GM12878 (cell line): Measurements from ENCODE around the gene LHX2. TPM values are rescaled to one million over a fixed set of nuclear protein-coding genes. Genes with fewer than 3 reads are reported as not detected.

Experiments
- ATAC-seq: fragments of 200-7000 bp; cut with Tn5 transposase; 3 replicates; pipeline ENCODE4 v1.9.1; 2020; ENCODE audit warnings: mild to moderate bottlenecking, moderate library complexity
- BruUV-seq: library from RNA; stranded (reverse); fragments of 400-500 nt; replicated peaks from 2 replicates; lab custom pipeline; 2021; lab: Mats Ljungman, UMichigan
- CTCF ChIA-PET: fragments of 300-600 bp; sonication (Branson Sonifier 250); formaldehyde crosslinking; extraction: SDS; loops from one replicate; lab custom pipeline; 2021; ENCODE audit warnings: inconsistent platforms; lab: Yijun Ruan, JAX
- POLR2A ChIA-PET: fragments of 350-600 bp; formaldehyde crosslinking; extraction: SDS; loops from one replicate; lab custom pipeline; 2021; ENCODE audit warnings: inconsistent platforms; lab: Charles Lee
- RAD21 ChIA-PET: fragments of 300-600 bp; sonication (Branson Sonifier 250); formaldehyde crosslinking; loops from one replicate; lab custom pipeline; 2023; ENCODE audit warnings: antibody characterized with exemption; ENCODE audit not compliant: unreplicated experiment; lab: Charles Lee
- SMC1A ChIA-PET: fragments of 300-600 bp; sonication (Branson Sonifier 250); formaldehyde crosslinking; loops from one replicate; lab custom pipeline; 2023; ENCODE audit not compliant: unreplicated experiment, uncharacterized antibody; lab: Charles Lee
- DNase-seq: peaks from one replicate; pipeline ENCODE4 v3.0.0-alpha.2; 2011; ENCODE audit warnings: low read depth, low spot score
- FAIRE-seq: peaks from 3 replicates; lab custom pipeline; 2011; peaks lifted over from hg19 to GRCh38; lab: Jason Lieb, UNC
- H2AFZ ChIP-seq: 2 replicates; pipeline ENCODE4 v1.6.0; 2011; ENCODE audit warnings: low read depth, low read length, control low read depth; ENCODE audit not compliant: control insufficient read depth
- H3K27ac ChIP-seq: 2 replicates; pipeline ENCODE4 v1.5.1; 2011; ENCODE audit warnings: control low read depth; ENCODE audit not compliant: control insufficient read depth, insufficient read depth
- H3K27me3 ChIP-seq, 2 experiments: replicated peaks in 1 of 2; 2 replicates each; pipeline versions ENCODE4 v1.6.0 to v1.6.1; 2011; ENCODE audit warnings: low read length in 1 of 2; ENCODE audit not compliant: control insufficient read depth in 2 of 2, insufficient read depth in 2 of 2
- H3K36me3 ChIP-seq, 2 experiments: 2 replicates each; pipeline ENCODE4 v1.5.1; 2011; ENCODE audit warnings: low read length in 1 of 2; ENCODE audit not compliant: control insufficient read depth in 2 of 2, insufficient read depth in 2 of 2
- H3K4me1 ChIP-seq: 2 replicates; pipeline ENCODE4 v1.6.1; 2011; ENCODE audit warnings: mild to moderate bottlenecking, low read length, moderate library complexity, mixed read lengths; ENCODE audit not compliant: control insufficient read depth, insufficient read depth
- H3K4me2 ChIP-seq: 2 replicates; pipeline ENCODE4 v1.6.0; 2011; ENCODE audit warnings: control low read depth; ENCODE audit not compliant: control insufficient read depth, insufficient read depth
- H3K4me3 ChIP-seq: fragments of 200-600 bp; sonication (generic); 2 replicates; pipeline ENCODE4 v1.5.1; 2016
- H3K79me2 ChIP-seq: 2 replicates; pipeline ENCODE4 v1.6.0; 2011; ENCODE audit warnings: low read length; ENCODE audit not compliant: control insufficient read depth, insufficient read depth
- H3K9ac ChIP-seq: 2 replicates; pipeline ENCODE4 v1.8.0; 2011; ENCODE audit warnings: low read length, control low read depth, mixed read lengths; ENCODE audit not compliant: control insufficient read depth, insufficient read depth
- H3K9me3 ChIP-seq: replicated peaks from 3 replicates; pipeline ENCODE4 v1.5.1; 2011; ENCODE audit warnings: mild to moderate bottlenecking, low read length; ENCODE audit not compliant: control insufficient read depth, insufficient read depth
- H4K20me1 ChIP-seq: 2 replicates; pipeline ENCODE4 v1.6.0; 2011; ENCODE audit not compliant: control insufficient read depth, insufficient read depth
- DPF2 ChIP-seq: fragments of 450-650 bp; IDR thresholded peaks from 2 replicates; pipeline ENCODE4 v1.6.1; 2017; ENCODE audit warnings: mild to moderate bottlenecking
- FOS ChIP-seq: IDR thresholded peaks from 3 replicates; pipeline ENCODE4 v1.6.1; 2011; ENCODE audit warnings: borderline replicate concordance; ENCODE audit not compliant: insufficient read length; ENCODE audit errors: extremely low read depth
- KLF5 ChIP-seq: fragments of 450-650 bp; IDR thresholded peaks from 2 replicates; pipeline ENCODE4 v1.6.1; 2014; ENCODE audit warnings: mild to moderate bottlenecking; ENCODE audit not compliant: partially characterized antibody
- PAX5 ChIP-seq: IDR thresholded peaks from 2 replicates; pipeline ENCODE4 v1.6.1; 2011; ENCODE audit warnings: low read depth, low read length, borderline replicate concordance
- PML ChIP-seq: IDR thresholded peaks from 2 replicates; pipeline ENCODE4 v1.6.1; 2012; ENCODE audit warnings: low read length, inconsistent platforms
- RAD51 ChIP-seq: fragments of 450-650 bp; IDR thresholded peaks from 2 replicates; pipeline ENCODE4 v1.6.1; 2016; ENCODE audit warnings: moderate library complexity, mild to moderate bottlenecking, inconsistent platforms
- RELA ChIP-seq: fragments of 450-650 bp; IDR thresholded peaks from 2 replicates; pipeline ENCODE4 v1.8.0; 2014; ENCODE audit warnings: borderline replicate concordance; ENCODE audit not compliant: partially characterized antibody
- RFX5 ChIP-seq: IDR thresholded peaks from 2 replicates; pipeline ENCODE4 v1.6.1; 2011; ENCODE audit warnings: low read depth, low read length, improper control_type of control experiment
- STAT3 ChIP-seq: IDR thresholded peaks from 2 replicates; pipeline ENCODE4 v1.6.1; 2011; ENCODE audit warnings: low read depth, low read length, improper control_type of control experiment
- TCF7 ChIP-seq: IDR thresholded peaks from 2 replicates; pipeline ENCODE4 v1.6.1; 2014; ENCODE audit warnings: antibody characterized with exemption, borderline replicate concordance
- ZBED1 ChIP-seq: IDR thresholded peaks from 2 replicates; pipeline ENCODE4 v1.6.1; 2016; ENCODE audit warnings: borderline replicate concordance
- ZNF207 ChIP-seq: fragments of 450-650 bp; IDR thresholded peaks from 2 replicates; pipeline ENCODE4 v1.6.1; 2014; ENCODE audit warnings: antibody characterized with exemption, mild to moderate bottlenecking, borderline replicate concordance
- WGBS: methylation state at CpG from one replicate; pipeline ENCODE4 v1.1.6; 2016; ENCODE audit warnings: low lambda C conversion rate; ENCODE audit not compliant: insufficient replicate concordance, insufficient coverage; ENCODE audit errors: missing lambda C conversion rate; 5-methylcytosine and 5-hydroxymethylcytosine counted together
- in situ Hi-C: fragments of 300-500 bp; cut with MboI; formaldehyde crosslinking; loops from 9 replicates; pipeline ENCODE4 v1.14.3; 2018; ENCODE audit warnings: mixed read lengths
- intact Hi-C: fragments of 100-400 bp; cut with micrococcal nuclease; formaldehyde crosslinking; loops from one replicate; pipeline ENCODE4 v1.14.2; 2022; ENCODE audit not compliant: unreplicated experiment
- polyA plus RNA-seq, 11 experiments: library from polyadenylated mRNA; depleted of rRNA in 4 of 11; unstranded in 6 of 11; stranded (reverse) in 5 of 11; fragments of >200 nt; fragmentation: Nextera tagmentation in 4 of 11; fragmentation: Illumina TruSeq in 1 of 11; extraction: Ambion mirVana in 4 of 11; extraction: Trizol in 1 of 11; gene quantifications; 1 replicate in 1 of 11; 2 replicates in 10 of 11; pipeline versions ENCODE4 v1.2.1 to v1.2.3, GENCODE V29; 2011 to 2016; ENCODE audit warnings: inconsistent platforms in 2 of 11, missing spikeins in 2 of 11, low read depth in 1 of 11
- total RNA-seq, 4 experiments: library from RNA; depleted of rRNA in 3 of 4; stranded (reverse); fragments of >200 nt in 3 of 4; fragmentation: Illumina TruSeq in 1 of 4; extraction: Trizol in 1 of 4; gene quantifications; 2 replicates each; pipeline versions ENCODE4 v1.2.1 to v1.2.3, GENCODE V29; 2013 to 2021
- TF ChIP-seq, protein P1 (sequence below): fragments of 450-650 bp; IDR thresholded peaks from 2 replicates; pipeline ENCODE4 v1.6.1; 2017; ENCODE audit warnings: antibody characterized with exemption, mild to moderate bottlenecking, moderate library complexity
- TF ChIP-seq, protein P2 (sequence below), 3 experiments: IDR thresholded peaks in 2 of 3; conservative IDR thresholded peaks in 1 of 3; 2 replicates each; pipeline ENCODE4 v1.5.1; 2011; ENCODE audit warnings: low read depth in 3 of 3, low read length in 3 of 3, mild to moderate bottlenecking in 3 of 3, control low read depth in 2 of 3, moderate library complexity in 2 of 3, inconsistent platforms in 1 of 3, mixed read lengths in 1 of 3; ENCODE audit not compliant: control insufficient read depth in 2 of 3, insufficient read depth in 1 of 3; ENCODE audit errors: extremely low read depth in 1 of 3
- TF ChIP-seq, protein P3 (sequence below): IDR thresholded peaks from 2 replicates; pipeline ENCODE4 v1.6.1; 2011; ENCODE audit warnings: mild to moderate bottlenecking, low read depth, low read length, moderate library complexity; ENCODE audit not compliant: insufficient replicate concordance
- TF ChIP-seq, protein P4 (sequence below): fragments of 450-650 bp; IDR thresholded peaks from 2 replicates; pipeline ENCODE4 v1.6.1; 2014; ENCODE audit warnings: mild to moderate bottlenecking

The LHX2 gene
- total and polyA plus RNA-seq, 10 of the 15 experiments (the other 5 are each of a cell fraction or from before 2014, with no cell fraction given) = 0.82 to 69.8 (median 5.3) TPM

DNA sequence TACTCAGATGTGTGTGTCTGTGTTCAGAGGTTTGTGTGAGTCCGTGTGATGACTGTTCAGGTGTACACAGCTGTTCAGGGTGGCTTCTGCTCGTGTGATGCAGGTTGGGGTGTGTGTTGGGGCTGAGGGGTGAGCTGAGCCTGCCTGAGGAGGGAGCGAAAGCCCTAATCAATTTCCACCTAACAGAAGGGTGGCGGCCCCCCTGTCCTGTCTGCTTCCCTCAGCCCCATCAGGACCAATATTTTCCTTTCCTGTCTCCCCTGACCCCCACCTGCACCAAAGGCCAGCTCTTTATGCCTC is 30.2 kb downstream of the LHX2 start:
- Histone ChIP-seq H3K4me2 (no peak overlapping the region), H3K27ac (no peak overlapping the region), H3K36me3 (no peaks in the 10 kb centered on the region), H4K20me1 (no peaks in the 10 kb centered on the region), H3K79me2 (no peaks in the 10 kb centered on the region), H3K27me3 (peaks cover 2 to 6% of the 10 kb centered on the region in 2 experiments), H2AFZ (no peak overlapping the region), H3K9ac (no peak overlapping the region), H3K9me3 (no peaks in the 10 kb centered on the region; the same call in 2 of the 3 replicates), H3K4me3 (no peak overlapping the region), H3K4me1 (peaks cover 6% of the 10 kb centered on the region)
- DNase-seq (no peak), FAIRE-seq (no peak), ATAC-seq (no peak)
- ChIA-PET RAD21 (interaction anchor here (1.0 to 5.4 kb wide), 17 partner anchors 13 to 508 kb away, joined by 3 to 89 read pairs (median 11); no protein-coding TSS in a partner anchor), POLR2A (no interaction called here), CTCF (interaction anchor here (0.6 to 6.3 kb wide), 24 partner anchors 10 to 664 kb away, joined by 3 to 161 read pairs (median 8); no protein-coding TSS in a partner anchor), SMC1A (interaction anchor here (0.7 to 6.6 kb wide), 13 partner anchors 38 to 576 kb away, joined by 3 to 90 read pairs (median 8); no protein-coding TSS in a partner anchor)
- BruUV-seq = no TSS peak
- 7% methylated on average over 3 of the region's 4 CpGs for WGBS
- TF ChIP-seq STAT3 (no peak), DPF2 (no peak), FOS (no peak), ZBED1 (no peak), TCF7 (no peak), RELA (no peak), RAD51 (no peak), RFX5 (no peak), PML (no peak), PAX5 (no peak), KLF5 (no peak), ZNF207 (no peak)
- TF ChIP-seq, protein P1, sequence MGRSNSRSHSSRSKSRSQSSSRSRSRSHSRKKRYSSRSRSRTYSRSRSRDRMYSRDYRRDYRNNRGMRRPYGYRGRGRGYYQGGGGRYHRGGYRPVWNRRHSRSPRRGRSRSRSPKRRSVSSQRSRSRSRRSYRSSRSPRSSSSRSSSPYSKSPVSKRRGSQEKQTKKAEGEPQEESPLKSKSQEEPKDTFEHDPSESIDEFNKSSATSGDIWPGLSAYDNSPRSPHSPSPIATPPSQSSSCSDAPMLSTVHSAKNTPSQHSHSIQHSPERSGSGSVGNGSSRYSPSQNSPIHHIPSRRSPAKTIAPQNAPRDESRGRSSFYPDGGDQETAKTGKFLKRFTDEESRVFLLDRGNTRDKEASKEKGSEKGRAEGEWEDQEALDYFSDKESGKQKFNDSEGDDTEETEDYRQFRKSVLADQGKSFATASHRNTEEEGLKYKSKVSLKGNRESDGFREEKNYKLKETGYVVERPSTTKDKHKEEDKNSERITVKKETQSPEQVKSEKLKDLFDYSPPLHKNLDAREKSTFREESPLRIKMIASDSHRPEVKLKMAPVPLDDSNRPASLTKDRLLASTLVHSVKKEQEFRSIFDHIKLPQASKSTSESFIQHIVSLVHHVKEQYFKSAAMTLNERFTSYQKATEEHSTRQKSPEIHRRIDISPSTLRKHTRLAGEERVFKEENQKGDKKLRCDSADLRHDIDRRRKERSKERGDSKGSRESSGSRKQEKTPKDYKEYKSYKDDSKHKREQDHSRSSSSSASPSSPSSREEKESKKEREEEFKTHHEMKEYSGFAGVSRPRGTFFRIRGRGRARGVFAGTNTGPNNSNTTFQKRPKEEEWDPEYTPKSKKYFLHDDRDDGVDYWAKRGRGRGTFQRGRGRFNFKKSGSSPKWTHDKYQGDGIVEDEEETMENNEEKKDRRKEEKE = no peak
- TF ChIP-seq, protein P2, sequence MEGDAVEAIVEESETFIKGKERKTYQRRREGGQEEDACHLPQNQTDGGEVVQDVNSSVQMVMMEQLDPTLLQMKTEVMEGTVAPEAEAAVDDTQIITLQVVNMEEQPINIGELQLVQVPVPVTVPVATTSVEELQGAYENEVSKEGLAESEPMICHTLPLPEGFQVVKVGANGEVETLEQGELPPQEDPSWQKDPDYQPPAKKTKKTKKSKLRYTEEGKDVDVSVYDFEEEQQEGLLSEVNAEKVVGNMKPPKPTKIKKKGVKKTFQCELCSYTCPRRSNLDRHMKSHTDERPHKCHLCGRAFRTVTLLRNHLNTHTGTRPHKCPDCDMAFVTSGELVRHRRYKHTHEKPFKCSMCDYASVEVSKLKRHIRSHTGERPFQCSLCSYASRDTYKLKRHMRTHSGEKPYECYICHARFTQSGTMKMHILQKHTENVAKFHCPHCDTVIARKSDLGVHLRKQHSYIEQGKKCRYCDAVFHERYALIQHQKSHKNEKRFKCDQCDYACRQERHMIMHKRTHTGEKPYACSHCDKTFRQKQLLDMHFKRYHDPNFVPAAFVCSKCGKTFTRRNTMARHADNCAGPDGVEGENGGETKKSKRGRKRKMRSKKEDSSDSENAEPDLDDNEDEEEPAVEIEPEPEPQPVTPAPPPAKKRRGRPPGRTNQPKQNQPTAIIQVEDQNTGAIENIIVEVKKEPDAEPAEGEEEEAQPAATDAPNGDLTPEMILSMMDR (IDR thresholded peaks at IDR 0.05 in 2 of 3, conservative IDR thresholded peaks at IDR 0.05 in 1 of 3; ENCODE audit: control insufficient read depth in 2 of 3, extremely low read depth in 1 of 3, insufficient read depth in 1 of 3, low read depth in 3 of 3, low read length in 3 of 3) = no peak
- TF ChIP-seq, protein P3, sequence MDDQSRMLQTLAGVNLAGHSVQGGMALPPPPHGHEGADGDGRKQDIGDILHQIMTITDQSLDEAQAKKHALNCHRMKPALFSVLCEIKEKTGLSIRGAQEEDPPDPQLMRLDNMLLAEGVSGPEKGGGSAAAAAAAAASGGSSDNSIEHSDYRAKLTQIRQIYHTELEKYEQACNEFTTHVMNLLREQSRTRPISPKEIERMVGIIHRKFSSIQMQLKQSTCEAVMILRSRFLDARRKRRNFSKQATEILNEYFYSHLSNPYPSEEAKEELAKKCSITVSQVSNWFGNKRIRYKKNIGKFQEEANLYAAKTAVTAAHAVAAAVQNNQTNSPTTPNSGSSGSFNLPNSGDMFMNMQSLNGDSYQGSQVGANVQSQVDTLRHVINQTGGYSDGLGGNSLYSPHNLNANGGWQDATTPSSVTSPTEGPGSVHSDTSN = no peak
- TF ChIP-seq, protein P4, sequence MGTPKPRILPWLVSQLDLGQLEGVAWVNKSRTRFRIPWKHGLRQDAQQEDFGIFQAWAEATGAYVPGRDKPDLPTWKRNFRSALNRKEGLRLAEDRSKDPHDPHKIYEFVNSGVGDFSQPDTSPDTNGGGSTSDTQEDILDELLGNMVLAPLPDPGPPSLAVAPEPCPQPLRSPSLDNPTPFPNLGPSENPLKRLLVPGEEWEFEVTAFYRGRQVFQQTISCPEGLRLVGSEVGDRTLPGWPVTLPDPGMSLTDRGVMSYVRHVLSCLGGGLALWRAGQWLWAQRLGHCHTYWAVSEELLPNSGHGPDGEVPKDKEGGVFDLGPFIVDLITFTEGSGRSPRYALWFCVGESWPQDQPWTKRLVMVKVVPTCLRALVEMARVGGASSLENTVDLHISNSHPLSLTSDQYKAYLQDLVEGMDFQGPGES = no peak
- in situ Hi-C loops = no loop called here
- intact Hi-C loops = loop anchor here (1.0 to 2.0 kb wide), 3 partner anchors 81 to 639 kb away; no protein-coding TSS in a partner anchor
